ENCODE results near the gene FADS6.

The FADS6 gene

DNA sequence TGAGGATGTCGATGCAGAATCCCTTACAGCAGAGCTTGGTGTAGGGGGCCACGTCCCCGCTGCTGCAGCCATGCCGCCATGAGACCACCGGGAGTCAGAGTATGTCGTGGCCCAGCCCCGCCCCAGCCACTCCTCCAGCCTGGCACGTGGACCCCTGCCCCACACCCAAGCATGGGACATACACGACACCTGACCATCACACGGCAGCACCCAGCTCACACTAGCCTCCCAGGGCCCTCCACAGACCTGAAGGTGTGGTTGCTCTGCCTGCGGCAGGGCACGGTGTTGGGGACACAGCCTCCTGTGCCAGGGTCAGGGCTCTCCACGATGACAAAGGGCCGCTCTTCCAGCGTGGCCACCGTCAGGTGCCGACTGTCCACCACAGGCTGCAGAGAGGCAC lies 43.1 kb downstream of the FADS6 start:
- Histone ChIP-seq H3K27me3 (ENCODE audit: low read depth, low read length) (no peaks in the 10 kb centered on the region), H2AFZ (ENCODE audit: low read depth, low read length) (no peak overlapping the region), H3K9ac (ENCODE audit: low read length) (no peak overlapping the region), H3K36me3 (replicated peaks; ENCODE audit: low read depth, low read length) (no peaks in the 10 kb centered on the region), H3K27ac (ENCODE audit: low read length) (no peak overlapping the region), H4K20me1 (ENCODE audit: insufficient read depth, low read length) (no peaks in the 10 kb centered on the region), H3K79me2 (ENCODE audit: low read length) (no peaks in the 10 kb centered on the region), H3K4me2 (ENCODE audit: low read length) (no peak overlapping the region), H3K4me3 (ENCODE audit: low read length) (no peak overlapping the region), H3K4me1 (ENCODE audit: low read length) (no peaks in the 10 kb centered on the region), H3K9me3 (ENCODE audit: insufficient read depth, low read length) (no peaks in the 10 kb centered on the region)
- TF ChIP-seq, protein P1, sequence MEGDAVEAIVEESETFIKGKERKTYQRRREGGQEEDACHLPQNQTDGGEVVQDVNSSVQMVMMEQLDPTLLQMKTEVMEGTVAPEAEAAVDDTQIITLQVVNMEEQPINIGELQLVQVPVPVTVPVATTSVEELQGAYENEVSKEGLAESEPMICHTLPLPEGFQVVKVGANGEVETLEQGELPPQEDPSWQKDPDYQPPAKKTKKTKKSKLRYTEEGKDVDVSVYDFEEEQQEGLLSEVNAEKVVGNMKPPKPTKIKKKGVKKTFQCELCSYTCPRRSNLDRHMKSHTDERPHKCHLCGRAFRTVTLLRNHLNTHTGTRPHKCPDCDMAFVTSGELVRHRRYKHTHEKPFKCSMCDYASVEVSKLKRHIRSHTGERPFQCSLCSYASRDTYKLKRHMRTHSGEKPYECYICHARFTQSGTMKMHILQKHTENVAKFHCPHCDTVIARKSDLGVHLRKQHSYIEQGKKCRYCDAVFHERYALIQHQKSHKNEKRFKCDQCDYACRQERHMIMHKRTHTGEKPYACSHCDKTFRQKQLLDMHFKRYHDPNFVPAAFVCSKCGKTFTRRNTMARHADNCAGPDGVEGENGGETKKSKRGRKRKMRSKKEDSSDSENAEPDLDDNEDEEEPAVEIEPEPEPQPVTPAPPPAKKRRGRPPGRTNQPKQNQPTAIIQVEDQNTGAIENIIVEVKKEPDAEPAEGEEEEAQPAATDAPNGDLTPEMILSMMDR (IDR thresholded peaks at IDR 0.05; ENCODE audit: low read depth, low read length), result no peak
- TF ChIP-seq EZH2phosphoT487 (IDR thresholded peaks at IDR 0.05; ENCODE audit: low read depth), result no peak

DNA sequence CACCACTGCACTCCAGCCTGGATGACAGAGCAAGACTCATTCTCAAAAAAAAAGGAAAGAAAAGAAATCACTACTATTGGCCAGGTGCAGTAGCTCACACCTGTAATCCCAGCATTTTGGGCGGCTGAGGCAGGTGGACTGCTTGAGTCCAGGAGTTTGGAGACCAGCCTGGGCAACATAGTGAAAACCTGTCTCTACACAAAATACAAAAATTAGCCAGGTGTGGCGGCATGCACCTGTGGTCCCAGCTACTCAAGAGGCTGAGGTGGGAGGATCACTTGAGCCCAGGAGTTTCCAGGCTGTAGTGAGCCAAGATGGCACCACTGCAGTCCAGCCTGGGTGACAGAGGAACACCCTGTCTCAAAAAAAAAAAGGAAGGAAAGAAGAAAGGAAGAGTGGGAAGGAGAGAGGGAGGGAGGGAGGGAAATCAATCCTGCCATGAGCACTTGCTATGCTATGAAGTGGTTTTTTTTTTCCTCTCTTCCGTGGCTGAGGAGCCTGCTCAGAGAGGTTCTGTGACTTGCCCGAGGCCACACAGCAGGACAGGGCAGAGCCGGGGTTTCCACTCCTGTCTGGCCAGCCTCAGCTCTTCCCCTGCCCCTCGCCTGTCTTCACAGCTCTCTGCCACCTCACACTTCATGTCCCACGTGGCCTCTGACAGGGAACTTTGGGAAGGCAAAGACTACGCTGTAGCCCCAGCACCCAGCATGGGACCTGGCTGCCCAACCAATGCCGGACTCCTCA lies 44.6 kb downstream of the FADS6 start:
- Histone ChIP-seq H3K4me2 (ENCODE audit: low read length) (no peak overlapping the region), H3K36me3 (replicated peaks; ENCODE audit: low read depth, low read length) (no peaks in the 10 kb centered on the region), H3K4me3 (ENCODE audit: low read length) (no peak overlapping the region), H3K27ac (ENCODE audit: low read length) (no peak overlapping the region), H3K27me3 (ENCODE audit: low read depth, low read length) (no peaks in the 10 kb centered on the region), H2AFZ (ENCODE audit: low read depth, low read length) (no peak overlapping the region), H3K4me1 (ENCODE audit: low read length) (no peaks in the 10 kb centered on the region), H3K9ac (ENCODE audit: low read length) (no peak overlapping the region), H4K20me1 (ENCODE audit: insufficient read depth, low read length) (no peaks in the 10 kb centered on the region), H3K79me2 (ENCODE audit: low read length) (no peaks in the 10 kb centered on the region), H3K9me3 (ENCODE audit: insufficient read depth, low read length) (no peaks in the 10 kb centered on the region)
- TF ChIP-seq, protein P1 (IDR thresholded peaks at IDR 0.05; ENCODE audit: low read depth, low read length), result no peak
- TF ChIP-seq EZH2phosphoT487 (IDR thresholded peaks at IDR 0.05; ENCODE audit: low read depth), result no peak

DNA sequence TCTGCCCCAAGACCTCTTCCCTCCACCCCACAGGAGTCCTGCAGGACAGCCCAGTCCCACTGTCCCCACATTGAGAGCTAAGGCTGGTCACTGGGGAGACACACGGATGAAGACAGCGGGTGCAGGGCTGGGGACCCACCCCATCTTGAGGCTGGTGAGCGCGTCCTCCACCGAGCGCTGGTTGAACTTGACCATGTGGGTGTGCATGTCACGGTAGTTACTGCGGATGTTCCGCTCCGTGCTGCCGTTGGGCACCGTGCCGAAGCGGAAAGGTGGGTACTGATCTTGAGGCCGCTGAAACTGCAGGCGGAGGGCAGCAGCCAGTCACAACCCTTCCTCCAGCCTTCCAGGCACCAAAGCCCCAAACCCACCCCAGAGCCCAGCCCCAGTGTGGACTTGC lies 46.8 kb downstream of the FADS6 start:
- H2AFZ ChIP-seq (ENCODE audit: low read depth, low read length), result no peak overlapping the region

DNA sequence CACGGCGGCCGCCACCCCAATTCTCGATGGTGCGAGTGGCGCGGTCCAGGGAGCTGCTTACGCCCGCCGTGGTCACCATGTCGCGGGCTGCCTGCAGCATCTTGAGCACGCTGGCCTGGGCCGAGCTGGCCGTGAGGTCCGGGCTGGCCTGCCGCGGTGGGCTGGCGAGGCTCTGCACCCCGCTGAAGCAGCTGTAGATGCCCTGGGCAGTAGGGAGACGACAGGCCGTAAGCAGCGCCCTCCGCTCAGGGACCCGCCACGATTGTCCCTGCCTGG lies 50.1 kb downstream of the FADS6 start:
- Histone ChIP-seq H3K4me1 (ENCODE audit: low read length) (peaks cover 10% of the 10 kb centered on the region), H3K36me3 (replicated peaks; ENCODE audit: low read depth, low read length) (no peaks in the 10 kb centered on the region), H3K9ac (ENCODE audit: low read length) (no peak overlapping the region), H3K4me3 (ENCODE audit: low read length) (no peak overlapping the region), H3K9me3 (ENCODE audit: insufficient read depth, low read length) (no peaks in the 10 kb centered on the region), H3K4me2 (ENCODE audit: low read length) (no peak overlapping the region), H3K79me2 (ENCODE audit: low read length) (no peaks in the 10 kb centered on the region), H3K27ac (ENCODE audit: low read length) (no peak overlapping the region), H2AFZ (ENCODE audit: low read depth, low read length) (no peak overlapping the region), H3K27me3 (ENCODE audit: low read depth, low read length) (no peaks in the 10 kb centered on the region), H4K20me1 (ENCODE audit: insufficient read depth, low read length) (no peaks in the 10 kb centered on the region)
- TF ChIP-seq, protein P1 (IDR thresholded peaks at IDR 0.05; ENCODE audit: low read depth, low read length), result no peak
- no peak for TF ChIP-seq EZH2phosphoT487 (IDR thresholded peaks at IDR 0.05; ENCODE audit: low read depth)

More for the DNA sequence above, 46.8 kb downstream of the FADS6 start:
- no peak overlapping the region for H3K9ac ChIP-seq (ENCODE audit: low read length)
- TF ChIP-seq, protein P1 (IDR thresholded peaks at IDR 0.05; ENCODE audit: low read depth, low read length), result no peak
- no peak for TF ChIP-seq EZH2phosphoT487 (IDR thresholded peaks at IDR 0.05; ENCODE audit: low read depth)
- no peak overlapping the region for H3K4me3 ChIP-seq (ENCODE audit: low read length)
- no peak overlapping the region for H3K4me2 ChIP-seq (ENCODE audit: low read length)
- H3K27me3 ChIP-seq (ENCODE audit: low read depth, low read length), result no peaks in the 10 kb centered on the region
- H3K79me2 ChIP-seq (ENCODE audit: low read length), result no peaks in the 10 kb centered on the region
- no peaks in the 10 kb centered on the region for H4K20me1 ChIP-seq (ENCODE audit: insufficient read depth, low read length)
- no peaks in the 10 kb centered on the region for H3K9me3 ChIP-seq (ENCODE audit: insufficient read depth, low read length)
- H3K36me3 ChIP-seq (replicated peaks; ENCODE audit: low read depth, low read length), result no peaks in the 10 kb centered on the region
- H3K4me1 ChIP-seq (ENCODE audit: low read length), result no peaks in the 10 kb centered on the region
- no peak overlapping the region for H3K27ac ChIP-seq (ENCODE audit: low read length)
